HG03280 (cell line): Measurements from ENCODE around the gene XDH.

ENCODE experiments used
- ATAC-seq: cut with Tn5 transposase; IDR thresholded peaks from one replicate; pipeline ENCODE4 v1.9.1; 2021; ENCODE audit warnings: mild to moderate bottlenecking, moderate library complexity; ENCODE audit not compliant: unreplicated experiment

Gene XDH

DNA sequence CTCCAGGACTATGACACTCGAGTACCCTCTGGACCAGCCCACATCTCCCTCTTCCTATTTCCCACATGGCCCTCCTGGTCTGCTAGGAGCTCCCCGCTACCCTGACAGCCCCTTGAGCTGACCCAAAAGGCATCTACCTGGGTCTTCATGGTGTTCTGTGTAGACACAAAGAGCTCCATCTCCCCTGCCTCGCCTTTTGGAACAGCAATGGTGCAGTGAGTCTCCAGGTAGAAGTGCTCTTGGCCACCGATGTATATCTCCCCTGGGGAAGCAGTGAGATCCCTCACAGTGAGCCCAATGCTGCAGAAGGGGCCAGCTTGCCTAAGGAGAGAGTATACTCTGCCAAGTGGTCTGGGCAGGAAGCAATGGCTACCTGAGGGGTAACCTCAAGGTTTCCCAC lies 47.8 kb downstream of the XDH start:
- no peak for ATAC-seq

- ATAC-seq: no peak
These were observed 48.6 kb downstream of the XDH start for GRCh38 chr2:31365834-31366505.

GRCh38 chr2:31365348-31365747 lies 49.2 kb downstream of the XDH start:
- ATAC-seq: no peak

DNA sequence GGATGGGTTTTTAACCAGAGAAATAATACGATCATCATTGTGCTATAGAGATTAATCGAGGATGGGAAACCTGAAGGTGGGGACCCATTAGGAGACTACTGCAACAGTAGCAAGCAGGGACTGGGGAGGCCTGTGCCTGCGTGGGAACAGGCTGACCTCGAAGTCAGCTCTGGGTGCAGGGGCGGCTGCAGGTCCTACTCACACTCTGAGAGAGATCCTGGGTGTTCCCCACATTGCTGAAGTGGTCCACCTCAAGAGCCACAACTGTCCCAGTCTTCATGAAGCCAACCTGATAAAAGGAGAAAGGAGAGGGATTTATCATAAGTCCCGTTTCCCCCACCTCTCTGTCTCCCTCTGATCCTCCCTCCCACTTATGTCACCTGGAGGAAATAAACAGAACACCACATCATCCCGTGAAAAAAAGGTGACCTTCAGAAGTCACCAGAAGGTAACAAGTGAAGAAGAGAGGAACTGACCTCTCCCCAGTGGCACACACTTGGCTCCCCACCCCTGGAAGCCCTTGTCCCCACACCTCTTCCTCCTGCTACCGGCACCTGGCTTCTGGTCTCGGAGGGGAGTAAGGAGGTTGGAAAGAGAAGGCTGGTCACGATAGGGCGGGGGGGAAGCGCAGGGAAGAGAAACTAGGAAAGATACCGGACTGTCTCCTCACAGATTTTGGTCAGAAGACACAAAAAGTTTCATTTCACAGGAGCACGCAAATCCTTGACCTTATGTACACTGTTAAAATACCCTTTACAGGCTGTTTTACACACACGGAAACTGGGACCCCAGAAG lies 50.4 kb downstream of the XDH start:
- no peak for ATAC-seq

DNA sequence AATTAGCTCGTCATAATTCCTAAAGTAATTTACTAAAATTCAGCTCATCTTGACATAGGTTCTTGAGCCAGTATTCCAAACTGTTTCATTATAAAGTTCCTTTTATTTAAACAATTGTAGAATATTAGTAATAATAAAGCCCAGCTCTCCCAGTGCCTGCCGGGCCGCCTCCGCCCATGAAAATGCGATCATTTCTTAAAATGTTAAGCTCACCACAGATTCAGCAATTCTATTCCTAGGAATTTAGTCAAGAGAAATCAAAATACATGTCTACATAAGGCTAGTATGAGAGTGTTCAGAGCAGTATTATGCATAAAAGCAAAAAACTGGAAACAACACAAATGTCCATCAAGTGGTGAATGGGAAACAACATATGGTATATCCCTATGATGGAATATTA lies 52.0 kb downstream of the XDH start:
- no peak for ATAC-seq

DNA sequence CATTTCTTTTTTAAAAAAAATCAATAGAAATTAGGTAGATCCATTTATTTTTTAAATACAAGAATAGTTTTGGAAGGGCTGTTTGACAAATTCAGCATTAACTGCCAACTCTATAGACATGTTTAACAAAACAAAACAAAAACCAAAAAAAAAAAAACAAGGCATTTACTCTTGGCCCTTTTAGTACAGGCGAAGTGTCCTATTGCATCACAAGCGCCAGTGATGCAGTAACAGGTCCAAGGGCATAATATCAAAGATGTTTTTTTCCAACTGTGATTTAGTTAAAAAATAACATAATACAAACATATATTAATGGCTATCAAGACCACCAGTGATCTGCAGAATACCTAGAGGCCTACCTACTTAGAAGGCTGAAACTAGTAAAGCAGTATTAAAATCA lies 55.3 kb downstream of the XDH start:
- ATAC-seq: no peak

GRCh38 chr2:31354837-31355236 lies 59.7 kb downstream of the XDH start:
- ATAC-seq: no peak

- no peak for ATAC-seq
These were observed 61.4 kb downstream of the XDH start for GRCh38 chr2:31353179-31353578.

- no peak for ATAC-seq
These were observed 64.9 kb downstream of the XDH start for GRCh38 chr2:31349684-31350083.

- ATAC-seq: no peak
These were observed 65.4 kb downstream of the XDH start for GRCh38 chr2:31349160-31349559.

GRCh38 chr2:31348618-31349017 lies 65.9 kb downstream of the XDH start:
- ATAC-seq: no peak

GRCh38 chr2:31347750-31348149 lies 66.8 kb downstream of the XDH start:
- ATAC-seq: no peak

DNA sequence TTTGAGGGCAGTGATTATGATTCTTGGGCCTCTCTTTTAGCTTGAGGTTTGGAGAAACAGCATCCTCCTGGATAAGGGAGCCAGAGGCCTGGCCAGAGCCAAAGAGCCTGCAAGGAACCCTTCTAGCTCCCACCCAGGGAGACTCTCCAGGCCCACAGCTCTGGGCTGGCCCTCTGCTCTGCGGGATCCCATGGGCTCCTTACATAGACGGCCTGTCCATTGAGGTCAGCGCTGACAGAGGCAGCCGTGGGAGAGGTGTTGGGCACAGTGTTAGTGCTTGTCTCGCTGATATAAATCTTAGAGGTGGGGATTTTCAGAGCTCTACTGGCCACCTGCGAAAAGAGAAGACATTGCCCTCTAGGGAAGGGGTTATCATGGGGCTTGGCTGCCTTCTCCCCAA lies 67.2 kb downstream of the XDH start:
- ATAC-seq: no peak

GRCh38 chr2:31344447-31344846 lies 70.1 kb downstream of the XDH start:
- ATAC-seq: no peak

GRCh38 chr2:31341351-31341750 lies 73.2 kb downstream of the XDH start:
- no peak for ATAC-seq

DNA sequence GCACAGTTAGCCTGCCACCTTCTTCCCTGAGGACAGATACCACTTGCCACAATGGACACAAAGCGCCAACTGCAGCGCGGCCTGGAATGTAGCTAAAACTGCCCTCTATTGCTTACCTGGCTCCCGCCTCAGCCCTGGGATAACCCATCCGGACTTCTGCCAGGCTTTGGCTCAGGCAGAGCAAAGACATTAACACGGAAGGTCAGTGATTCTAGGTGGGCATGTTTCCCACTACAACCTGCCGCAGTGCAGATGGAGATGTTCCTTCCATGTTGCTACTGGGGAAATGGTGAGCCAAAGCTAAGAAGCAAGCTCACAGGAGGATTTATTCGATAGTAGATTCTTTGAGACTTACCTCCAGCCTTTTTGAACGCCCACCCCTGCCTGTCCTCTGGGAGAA lies 74.8 kb downstream of the XDH start:
- ATAC-seq: no peak

GRCh38 chr2:31337860-31338259 lies 76.7 kb downstream of the XDH start:
- ATAC-seq: no peak

DNA sequence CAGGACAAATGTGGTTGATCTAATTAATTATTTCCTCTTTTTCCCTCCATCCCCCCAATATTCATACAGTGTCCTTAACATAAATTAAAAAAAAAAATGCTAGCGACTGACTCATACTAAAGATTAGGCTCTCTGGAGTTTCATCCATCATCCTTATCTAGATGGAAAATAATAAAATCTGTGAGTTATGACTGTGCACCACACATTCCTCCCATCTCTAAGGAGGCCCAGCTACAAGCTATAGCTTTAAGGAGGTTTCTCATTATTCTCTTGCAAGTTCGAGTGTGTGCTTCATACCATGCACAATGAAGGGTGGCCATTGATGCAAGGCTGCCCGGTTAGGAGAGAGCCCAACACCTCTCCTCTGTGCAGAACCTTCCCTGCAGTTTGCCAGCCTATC lies 77.3 kb downstream of the XDH start:
- no peak for ATAC-seq

DNA sequence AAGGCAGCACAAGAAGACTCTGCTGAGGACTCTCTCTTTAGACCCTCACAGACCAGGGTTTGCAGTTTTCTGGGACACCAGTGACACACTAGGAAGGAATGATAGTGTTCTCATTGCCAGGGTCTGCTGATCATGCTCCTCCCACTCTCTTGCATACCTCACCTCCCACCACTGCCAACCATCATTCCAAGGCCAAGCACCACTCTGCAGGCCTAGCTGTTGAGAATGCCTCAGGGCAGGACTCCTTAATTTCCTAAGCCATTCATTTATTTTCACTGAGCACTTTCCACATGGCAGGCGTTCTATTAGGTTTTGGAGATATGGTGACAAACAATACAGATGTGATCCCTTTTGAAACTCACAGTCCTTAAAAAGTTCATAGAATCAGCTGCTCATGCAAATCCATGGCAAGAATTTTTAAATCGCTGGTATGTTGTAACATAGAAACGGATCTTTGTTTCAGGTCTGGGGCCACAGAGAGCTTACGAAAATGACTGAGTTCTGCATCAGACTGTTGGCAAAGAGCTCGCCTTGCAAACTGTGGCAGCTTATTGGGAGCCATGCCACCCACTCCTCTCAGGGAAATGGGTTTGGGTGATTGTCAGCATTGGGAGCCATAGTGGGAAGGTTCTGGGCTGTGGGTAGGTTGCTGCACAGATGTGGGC lies 78.5 kb downstream of the XDH start:
- ATAC-seq: no peak

DNA sequence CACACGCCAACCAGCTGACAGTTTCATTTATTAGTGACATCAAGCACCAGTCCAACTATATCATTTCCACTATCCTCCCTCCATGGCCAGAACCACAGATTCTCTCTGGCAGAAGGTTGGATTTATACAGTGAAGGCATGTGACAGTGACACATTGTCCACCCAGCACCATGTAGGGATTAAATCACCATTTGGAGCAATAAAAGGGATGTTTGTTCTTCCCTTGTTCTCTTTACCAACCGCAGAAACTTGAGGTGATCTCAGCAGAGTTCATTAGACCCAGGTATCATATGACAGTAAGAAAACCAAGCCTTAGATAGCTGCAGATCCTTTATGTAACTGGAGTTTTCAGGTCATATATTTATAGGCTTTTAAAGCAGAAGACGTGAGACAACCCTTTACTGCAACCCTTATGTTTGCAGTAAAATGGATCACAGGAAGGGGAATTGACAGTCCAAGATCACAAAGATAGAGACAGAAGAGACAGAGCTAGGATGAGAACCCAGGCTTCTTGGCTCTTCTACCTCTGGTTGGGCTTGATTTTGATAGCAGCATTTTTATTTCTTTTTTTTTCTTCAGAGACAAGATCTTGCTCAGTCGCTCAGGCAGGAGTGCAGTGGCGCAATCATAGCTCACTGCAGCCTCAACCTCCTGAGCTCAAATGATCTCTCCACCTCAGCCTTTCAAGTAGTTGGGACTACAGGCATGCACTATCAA lies 80.1 kb downstream of the XDH start:
- ATAC-seq: no peak

DNA sequence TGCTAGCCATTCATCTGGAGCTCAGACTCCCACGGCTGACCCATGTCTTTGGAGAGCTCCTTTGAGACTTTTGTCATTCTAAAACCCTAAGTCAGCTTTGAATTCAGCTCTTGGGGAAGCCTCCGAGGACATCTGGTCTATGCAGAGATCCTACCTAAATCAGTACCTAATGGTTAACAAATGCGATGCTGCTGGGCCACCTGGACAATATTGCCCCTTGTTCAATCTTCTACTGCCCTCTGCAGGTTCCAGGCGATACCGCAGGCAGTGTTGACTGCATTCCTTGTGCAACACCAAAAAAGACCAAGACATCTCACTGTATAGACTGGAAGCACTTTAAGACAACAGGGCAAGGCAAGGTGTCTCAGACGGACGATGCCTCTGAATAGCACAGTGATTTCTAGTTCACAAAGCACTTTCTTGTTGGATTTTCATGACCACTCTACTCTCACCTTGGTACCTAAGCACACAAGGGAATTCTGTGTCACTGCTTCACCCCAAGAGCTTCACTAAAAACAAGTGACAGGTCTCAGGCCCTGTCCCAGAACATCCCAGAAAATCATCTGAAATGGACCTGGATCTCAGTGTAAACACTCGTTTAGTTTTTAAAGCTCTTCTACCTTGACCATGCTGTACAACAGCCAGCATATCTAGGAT lies 80.9 kb downstream of the XDH start:
- peak; percentile 83 for ATAC-seq
